ENCODE data around the gene KLHDC4.
"Not testable (repeated sequence)": the region's sequence is repeated elsewhere in the genome, so short reads cannot be mapped to it uniquely, and the experiment has no call there.

KLHDC4 gene

DNA sequence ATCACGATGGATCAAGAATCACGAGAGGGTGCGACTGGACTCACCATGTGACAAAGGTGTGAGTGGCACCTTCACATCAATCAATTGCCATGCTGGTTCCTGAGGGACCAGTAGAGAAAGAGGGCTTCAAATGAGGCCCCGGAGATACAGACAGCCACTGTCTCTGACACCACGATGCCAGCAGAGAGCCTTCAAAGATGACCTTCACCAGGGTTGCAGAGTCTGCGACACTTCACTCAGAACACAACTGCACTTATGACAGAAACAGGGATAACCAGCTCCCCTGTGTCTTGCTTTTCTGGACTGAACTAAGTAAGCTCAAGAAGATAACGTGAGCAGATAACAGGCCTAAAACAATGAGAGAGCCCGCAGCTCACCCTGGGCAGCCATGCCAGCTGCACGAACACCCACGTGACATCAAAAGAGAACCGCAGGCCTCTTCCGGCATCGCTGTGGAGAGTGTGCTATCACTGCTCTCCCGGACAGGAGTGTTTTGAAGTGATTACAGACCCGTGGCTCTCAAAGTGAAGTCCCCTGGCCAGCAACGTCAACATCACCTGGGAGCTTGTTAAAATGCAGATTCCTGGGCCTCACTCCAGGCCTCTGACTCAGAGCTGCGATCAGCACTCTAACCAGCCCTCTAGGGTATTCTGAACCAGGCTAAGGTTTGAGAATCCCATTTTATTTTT is 36.4 kb downstream of the KLHDC4 start:
- no peak overlapping the region for H3K4me3 ChIP-seq (ENCODE audit: low read depth, low read length)
- TF ChIP-seq, protein P1, sequence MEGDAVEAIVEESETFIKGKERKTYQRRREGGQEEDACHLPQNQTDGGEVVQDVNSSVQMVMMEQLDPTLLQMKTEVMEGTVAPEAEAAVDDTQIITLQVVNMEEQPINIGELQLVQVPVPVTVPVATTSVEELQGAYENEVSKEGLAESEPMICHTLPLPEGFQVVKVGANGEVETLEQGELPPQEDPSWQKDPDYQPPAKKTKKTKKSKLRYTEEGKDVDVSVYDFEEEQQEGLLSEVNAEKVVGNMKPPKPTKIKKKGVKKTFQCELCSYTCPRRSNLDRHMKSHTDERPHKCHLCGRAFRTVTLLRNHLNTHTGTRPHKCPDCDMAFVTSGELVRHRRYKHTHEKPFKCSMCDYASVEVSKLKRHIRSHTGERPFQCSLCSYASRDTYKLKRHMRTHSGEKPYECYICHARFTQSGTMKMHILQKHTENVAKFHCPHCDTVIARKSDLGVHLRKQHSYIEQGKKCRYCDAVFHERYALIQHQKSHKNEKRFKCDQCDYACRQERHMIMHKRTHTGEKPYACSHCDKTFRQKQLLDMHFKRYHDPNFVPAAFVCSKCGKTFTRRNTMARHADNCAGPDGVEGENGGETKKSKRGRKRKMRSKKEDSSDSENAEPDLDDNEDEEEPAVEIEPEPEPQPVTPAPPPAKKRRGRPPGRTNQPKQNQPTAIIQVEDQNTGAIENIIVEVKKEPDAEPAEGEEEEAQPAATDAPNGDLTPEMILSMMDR (IDR thresholded peaks at IDR 0.05; ENCODE audit: borderline replicate concordance, insufficient read depth, low read depth, low read length): no peak

- H3K4me3 ChIP-seq (ENCODE audit: low read depth, low read length): no peak overlapping the region
These were observed 37.8 kb downstream of the KLHDC4 start for GRCh38 chr16:87728026-87728425.

GRCh38 chr16:87727346-87727745 is 38.4 kb downstream of the KLHDC4 start:
- TF ChIP-seq, protein P1 (IDR thresholded peaks at IDR 0.05; ENCODE audit: borderline replicate concordance, insufficient read depth, low read depth, low read length): no peak
- H3K4me3 ChIP-seq (ENCODE audit: low read depth, low read length): no peak overlapping the region

More at GRCh38 chr16:87728026-87728425, 37.8 kb downstream of the KLHDC4 start:
- TF ChIP-seq, protein P1 (IDR thresholded peaks at IDR 0.05; ENCODE audit: borderline replicate concordance, insufficient read depth, low read depth, low read length): no peak

- not testable (repeated sequence) for H3K4me3 ChIP-seq (ENCODE audit: low read depth, low read length)
These were observed 39.2 kb downstream of the KLHDC4 start for GRCh38 chr16:87726577-87726976.

- TF ChIP-seq, protein P1 (IDR thresholded peaks at IDR 0.05; ENCODE audit: borderline replicate concordance, insufficient read depth, low read depth, low read length): no peak
- H3K4me3 ChIP-seq (ENCODE audit: low read depth, low read length): no peak overlapping the region
These were observed 40.1 kb downstream of the KLHDC4 start for GRCh38 chr16:87725596-87726235.

DNA sequence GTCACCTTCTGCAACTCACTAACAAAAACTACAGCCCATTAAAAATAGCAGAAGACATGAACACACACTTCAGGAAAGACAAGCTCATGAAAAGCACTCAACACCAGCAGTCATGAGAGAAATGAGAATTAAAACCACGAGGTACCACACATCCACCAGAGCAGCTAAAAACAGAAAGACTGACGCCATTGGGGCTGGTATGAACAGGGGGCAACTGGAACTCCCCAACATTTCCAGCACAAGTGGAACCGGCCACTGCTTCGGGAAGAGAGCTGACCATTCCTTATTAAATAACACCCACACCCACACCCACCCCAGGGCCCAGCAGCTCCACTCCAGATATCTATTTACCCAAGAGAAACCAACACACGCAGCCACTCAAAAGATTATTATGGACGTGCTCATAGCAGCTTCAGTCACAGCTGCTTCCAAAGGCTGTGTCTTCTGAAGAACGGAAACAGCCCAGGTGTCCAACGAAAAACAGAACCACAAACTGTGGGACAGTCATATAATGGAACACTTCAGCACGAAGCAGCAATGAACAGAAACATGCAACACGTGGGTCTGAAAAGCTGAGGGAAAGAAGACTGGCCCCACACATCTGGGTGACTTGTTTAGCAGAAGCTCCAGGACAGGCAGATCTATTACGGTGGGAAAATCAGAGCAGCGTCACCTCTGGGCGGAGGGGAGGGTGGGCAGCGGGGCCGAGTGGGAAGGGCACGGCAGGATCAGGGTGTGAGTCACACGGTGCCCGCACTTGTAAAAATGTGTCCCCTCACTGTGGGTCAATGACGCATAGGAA is 41.1 kb downstream of the KLHDC4 start:
- TF ChIP-seq, protein P1 (IDR thresholded peaks at IDR 0.05; ENCODE audit: borderline replicate concordance, insufficient read depth, low read depth, low read length): no peak
- H3K4me3 ChIP-seq (ENCODE audit: low read depth, low read length): no peak overlapping the region

- TF ChIP-seq, protein P1 (IDR thresholded peaks at IDR 0.05; ENCODE audit: borderline replicate concordance, insufficient read depth, low read depth, low read length): no peak
- no peak overlapping the region for H3K4me3 ChIP-seq (ENCODE audit: low read depth, low read length)
These were observed 42.6 kb downstream of the KLHDC4 start for GRCh38 chr16:87723226-87723623.
